Measurements from ENCODE around the gene FBXO38.

The FBXO38 gene

DNA sequence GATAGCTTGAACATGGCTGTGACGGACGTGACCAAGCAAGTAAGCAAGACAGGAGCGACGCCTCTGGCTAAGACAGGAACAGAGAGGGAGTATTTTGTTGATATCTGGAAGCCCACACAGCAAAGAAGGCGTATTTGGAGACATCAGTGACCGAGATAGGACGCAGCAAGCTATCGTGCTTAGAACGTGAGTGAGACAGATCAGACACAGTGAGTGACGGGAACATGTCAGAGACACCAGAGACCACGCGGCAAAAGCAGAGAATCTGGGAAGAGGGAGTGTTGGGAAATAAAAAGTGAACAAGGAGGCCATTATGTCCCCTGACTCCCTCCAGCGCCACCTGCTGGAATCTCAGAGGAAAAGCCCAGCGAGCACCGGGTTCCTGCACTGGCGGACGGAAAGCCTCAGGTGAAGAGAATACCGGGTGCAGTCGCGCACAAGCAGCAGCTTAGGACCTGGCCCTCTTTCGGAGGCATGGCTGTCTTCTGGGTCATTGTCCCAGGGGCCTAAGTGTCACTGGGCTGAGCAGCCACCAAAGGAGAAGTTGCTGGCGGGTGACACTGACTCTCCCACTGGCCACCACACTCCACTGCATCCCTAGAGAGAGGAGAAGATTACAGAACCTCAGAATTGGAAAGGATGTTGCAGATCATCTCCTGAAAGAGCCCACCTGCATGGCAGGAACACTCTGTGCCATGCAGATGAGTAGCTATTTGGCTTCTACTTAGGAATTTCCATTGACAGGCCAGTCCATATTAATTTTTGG, 99.1 kb downstream of the FBXO38 start:
- peak; percentile 66 for DNase-seq

DNA sequence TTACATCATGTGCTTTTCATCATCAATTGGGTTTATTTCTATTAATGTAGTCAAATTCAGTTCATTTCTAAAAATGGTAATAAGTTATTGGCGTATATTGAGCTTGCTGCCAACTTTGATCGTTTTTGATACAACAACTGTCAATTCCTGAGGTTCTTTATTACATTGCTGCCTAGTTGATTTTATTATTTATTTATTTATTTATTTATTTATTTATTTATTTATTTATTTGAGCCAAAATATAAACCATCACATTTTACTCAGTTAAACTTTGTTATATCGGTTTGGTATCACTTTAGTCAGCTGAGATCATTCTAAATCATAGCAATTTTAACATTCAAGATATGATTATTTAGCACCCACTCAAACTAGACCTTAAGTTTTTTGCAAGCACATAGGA, 100.0 kb downstream of the FBXO38 start:
- no peak for DNase-seq

DNA sequence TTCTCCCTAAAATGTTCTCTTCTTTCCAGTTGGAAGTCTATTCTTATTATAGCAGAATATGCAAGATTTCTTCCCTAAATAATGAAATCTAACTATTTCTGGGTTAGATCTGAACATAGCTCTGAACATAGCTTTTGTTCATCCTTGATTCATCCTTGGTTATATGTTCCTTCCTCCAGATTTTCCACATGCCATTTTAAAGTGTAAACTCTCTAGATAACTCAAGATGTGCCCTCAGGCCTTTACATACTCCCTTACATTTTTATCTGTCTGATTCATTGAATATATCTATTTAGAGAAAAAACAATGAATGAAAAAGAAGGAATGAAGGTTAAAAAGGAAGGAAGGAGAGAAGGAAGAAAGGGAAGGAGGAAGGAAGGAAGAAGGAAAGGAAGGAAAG, 100.9 kb downstream of the FBXO38 start:
- no peak for DNase-seq

DNA sequence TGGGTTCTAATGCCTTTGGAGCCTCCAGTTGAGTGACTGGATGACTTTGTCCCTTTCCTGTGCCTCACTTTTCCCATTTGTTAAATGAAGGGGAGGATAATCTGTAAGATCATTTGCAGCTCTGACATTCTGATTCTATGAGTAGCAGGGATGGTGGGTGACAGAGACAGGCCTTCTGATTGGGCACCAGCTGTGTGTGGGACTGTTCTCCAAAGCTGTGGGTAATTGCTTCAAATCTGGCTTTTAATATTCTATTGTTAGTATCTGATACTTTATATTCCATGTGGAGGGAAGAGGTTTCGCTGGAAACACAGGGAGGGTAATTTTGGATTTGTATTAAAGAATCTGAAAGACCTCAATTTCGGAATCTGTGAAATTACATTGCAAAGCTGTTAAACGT, 102.7 kb downstream of the FBXO38 start:
- no peak for DNase-seq

DNA sequence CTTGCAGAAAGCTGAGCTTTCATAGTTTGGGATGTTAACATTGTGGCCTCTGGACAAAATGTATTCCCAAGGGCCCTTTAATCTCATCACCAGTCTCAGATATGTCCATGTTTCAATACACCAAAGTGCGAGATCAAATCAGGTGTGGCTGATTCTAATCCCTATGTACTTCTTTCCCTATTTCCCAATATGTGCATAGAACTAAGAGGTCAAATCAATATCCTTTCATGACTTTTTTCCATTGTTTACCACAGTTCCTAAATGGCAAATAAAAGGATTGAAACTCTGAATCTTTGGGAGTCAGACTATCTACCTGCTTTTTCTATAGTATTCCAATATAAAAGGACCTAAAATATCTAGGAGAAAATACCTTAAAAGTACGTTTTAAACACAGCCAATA, 105.0 kb downstream of the FBXO38 start:
- no peak for DNase-seq

DNA sequence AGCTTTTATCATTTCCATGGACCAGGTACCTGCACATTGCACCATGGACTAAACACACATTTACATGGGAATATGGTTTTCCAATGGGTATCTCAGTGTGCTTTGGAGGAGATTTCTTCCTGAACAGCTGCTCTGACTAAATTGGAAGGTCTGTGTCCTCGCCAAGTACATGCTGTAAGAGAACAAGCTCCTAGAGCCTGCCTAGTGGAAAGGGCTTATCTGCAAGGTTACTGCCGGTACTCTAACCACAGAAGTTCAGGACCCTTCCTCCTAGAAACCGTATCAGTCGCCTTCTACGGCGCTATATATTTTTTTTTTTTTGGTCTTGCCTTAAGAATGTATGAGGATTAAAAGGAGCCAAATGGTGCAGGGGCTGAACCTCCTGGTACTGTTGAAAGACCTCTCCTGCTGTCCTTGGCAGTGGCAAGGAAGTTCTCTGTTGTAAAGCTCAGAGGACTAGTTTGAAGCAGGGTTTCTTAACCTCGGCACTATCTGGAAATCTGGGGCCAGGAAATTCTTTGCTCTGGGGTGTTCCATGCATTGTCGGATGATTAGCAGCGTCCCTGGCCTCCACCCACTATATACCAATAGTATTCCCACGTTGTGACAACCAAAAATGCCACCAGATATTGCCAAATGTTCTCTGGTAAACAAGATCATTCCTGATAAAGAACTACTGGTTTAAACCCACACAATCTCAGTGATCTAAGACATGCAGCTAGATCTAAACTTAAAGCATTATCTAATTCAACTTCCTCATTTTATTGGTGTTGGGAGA, 107.4 kb downstream of the FBXO38 start:
- DNase-seq: no peak

DNA sequence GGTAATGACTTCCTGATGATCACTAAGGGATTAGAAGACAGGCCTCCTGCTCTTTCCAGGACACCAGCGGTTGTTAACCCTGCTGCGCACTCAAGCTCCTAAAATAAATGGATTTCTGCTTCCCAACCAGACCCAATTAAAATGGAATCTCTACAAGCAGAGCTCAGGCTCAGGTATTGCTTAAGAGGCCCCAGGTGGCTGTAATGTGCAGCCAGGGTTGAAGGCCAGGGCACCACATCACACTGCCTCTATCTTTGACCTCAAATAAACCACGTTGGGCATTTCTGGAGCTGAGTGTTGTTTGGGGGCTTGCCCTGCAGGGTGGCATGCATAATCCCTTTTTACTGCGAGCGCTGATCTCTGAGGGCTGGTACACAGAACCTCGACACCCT, 108.0 kb downstream of the FBXO38 start:
- no peak for DNase-seq

DNA sequence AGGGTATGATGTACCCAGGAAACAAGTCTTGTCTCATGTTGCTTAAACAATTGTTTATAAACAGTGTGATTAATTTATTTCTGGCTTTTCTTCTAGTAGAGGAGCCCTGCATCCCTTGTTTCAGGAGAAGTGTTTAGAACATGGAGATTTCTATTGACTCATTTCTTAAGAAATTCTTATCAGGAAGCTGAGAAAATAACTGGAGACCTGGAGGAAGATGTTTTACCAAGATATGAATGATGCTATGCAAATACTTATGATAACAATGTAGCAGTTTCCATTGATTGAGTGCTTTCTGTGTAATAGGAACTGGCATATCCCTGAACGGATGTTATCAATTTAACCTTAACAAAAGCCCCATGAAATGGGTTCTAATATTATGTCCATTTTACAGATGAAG, 108.6 kb downstream of the FBXO38 start:
- no peak for DNase-seq
